NCI-H226 (cell line): ENCODE measurements around the gene CD6.
"Not testable (repeated sequence)": the region's sequence is repeated elsewhere in the genome, so short reads cannot be mapped to it uniquely, and the experiment has no call there.

Source experiments
- DNase-seq: peaks from one replicate; pipeline ENCODE4 v3.0.0-alpha.2; 2015

Gene CD6

GRCh38 chr11:60954421-60954820 is 17.1 kb upstream of the CD6 start:
- DNase-seq, result no peak

- no peak for DNase-seq
Measured at GRCh38 chr11:60955571-60955970, 15.9 kb upstream of the CD6 start.

GRCh38 chr11:60957188-60957587 is 14.3 kb upstream of the CD6 start:
- DNase-seq, result no peak

- no peak for DNase-seq
Measured at GRCh38 chr11:60959431-60959830, 12.0 kb upstream of the CD6 start.

- DNase-seq, result no peak
Measured at GRCh38 chr11:60960405-60960804, 11.1 kb upstream of the CD6 start.

- DNase-seq, result no peak
Measured at GRCh38 chr11:60964801-60965200, 6.7 kb upstream of the CD6 start.

GRCh38 chr11:60966890-60967289 is 4.6 kb upstream of the CD6 start:
- DNase-seq, result no peak

GRCh38 chr11:60968223-60968622 is 3.3 kb upstream of the CD6 start:
- no peak for DNase-seq

GRCh38 chr11:60970369-60970774 is 1.1 kb upstream of the CD6 start:
- peak; percentile 40 for DNase-seq

- no peak for DNase-seq
Measured at GRCh38 chr11:60970890-60971289, 590 bp upstream of the CD6 start.

GRCh38 chr11:60972182-60973030 is 926 bp downstream of the CD6 start:
- DNase-seq, result no peak

- DNase-seq, result no peak
Measured at GRCh38 chr11:60973699-60974098, 2.2 kb downstream of the CD6 start.

- DNase-seq, result not testable (repeated sequence)
Measured at GRCh38 chr11:60974316-60974715, 2.8 kb downstream of the CD6 start.

GRCh38 chr11:60974726-60975125 is 3.2 kb downstream of the CD6 start:
- no peak for DNase-seq

GRCh38 chr11:60977224-60977623 is 5.7 kb downstream of the CD6 start:
- DNase-seq, result no peak

- no peak for DNase-seq
Measured at GRCh38 chr11:60977836-60978235, 6.4 kb downstream of the CD6 start.

- no peak for DNase-seq
Measured at GRCh38 chr11:60978546-60979380, 7.3 kb downstream of the CD6 start.

GRCh38 chr11:60981515-60981914 is 10.0 kb downstream of the CD6 start:
- no peak for DNase-seq

- no peak for DNase-seq
Measured at GRCh38 chr11:60982184-60982583, 10.7 kb downstream of the CD6 start.

GRCh38 chr11:60984149-60984548 is 12.7 kb downstream of the CD6 start:
- no peak for DNase-seq

GRCh38 chr11:60984636-60985035 is 13.2 kb downstream of the CD6 start:
- peak; percentile 89 for DNase-seq

- DNase-seq, result no peak
Measured at GRCh38 chr11:60985501-60985900, 14.0 kb downstream of the CD6 start.

- DNase-seq, result peak; percentile 82
Measured at GRCh38 chr11:60985991-60986915, 14.8 kb downstream of the CD6 start.
